Measurements from ENCODE around the gene BIN1. TPM values are rescaled to one million over a fixed set of nuclear protein-coding genes. Genes with fewer than 3 reads are reported as not detected.

Gene BIN1
- total RNA-seq, 4 donors from 2014 or later = 33.3 to 39.7 (median 38.4) TPM

DNA sequence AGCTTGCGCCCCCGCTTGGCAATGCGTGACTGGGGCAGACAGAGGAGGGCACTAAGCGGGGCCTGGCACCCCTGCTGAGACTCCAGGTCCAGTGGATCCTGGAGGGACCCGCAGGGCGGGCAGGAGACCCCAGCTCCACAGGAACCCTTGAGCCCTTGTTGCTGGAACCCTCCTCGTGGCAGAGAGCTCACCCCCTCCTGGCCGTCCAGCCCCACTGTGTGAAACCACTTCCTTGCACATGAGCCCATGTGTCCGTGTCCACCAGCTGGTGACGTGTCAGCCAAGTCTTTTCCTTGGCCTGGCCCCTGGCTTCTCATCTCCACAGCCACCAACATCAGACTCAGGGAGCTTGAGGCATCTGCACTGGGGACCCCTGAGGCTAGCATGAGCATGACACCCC, 38.0 kb downstream of the BIN1 start:
- no peak for DNase-seq
- no peak overlapping the region for H3K27ac ChIP-seq
- in situ Hi-C loops (cut with MboI; ENCODE audit: low pct_ligation_motif_present in 1 of 4, low pct_unique_long_range_greater_than_20kb in 1 of 4, low sequenced_read_pairs in 3 of 4) = no loop called here

DNA sequence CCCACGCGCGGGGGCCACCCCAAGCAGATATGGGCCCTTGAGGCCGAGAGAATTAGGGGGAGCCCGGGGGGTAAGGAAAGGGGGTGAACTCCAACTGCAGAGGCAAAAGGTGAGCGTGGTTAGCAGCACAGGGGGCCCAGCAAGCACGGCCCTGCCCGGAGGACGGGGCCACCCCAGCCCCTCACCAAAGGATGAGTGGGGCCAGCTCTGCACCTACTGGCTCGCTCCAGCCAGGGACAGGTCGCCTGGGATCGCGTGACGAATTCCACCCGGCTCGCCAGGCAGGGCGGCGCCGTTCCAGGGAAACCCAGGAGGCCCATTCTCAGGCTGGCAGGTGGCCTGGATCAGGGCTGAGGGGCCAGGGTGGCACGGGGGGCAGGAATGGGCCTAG, 38.6 kb downstream of the BIN1 start:
- Histone ChIP-seq H3K9me3 (no peaks in the 10 kb centered on the region), H3K27ac (no peak overlapping the region), H3K27me3 (no peaks in the 10 kb centered on the region), H3K4me3 (no peak overlapping the region), H3K36me3 (no peaks in the 10 kb centered on the region), H3K4me1 (peaks cover 6 to 30% (median 18%) of the 10 kb centered on the region in 4 donors)
- in situ Hi-C loops (cut with MboI; ENCODE audit: low pct_ligation_motif_present in 1 of 4, low pct_unique_long_range_greater_than_20kb in 1 of 4, low sequenced_read_pairs in 3 of 4) (no loop called here), intact Hi-C loops (cut with DNase I; ENCODE audit: low total_unique reads) (no loop called here)
- WGBS, 2 donors (ENCODE audit: low coverage in 1 of 2) = 87% methylated on average over 20 of the region's 20 CpGs; no CpG with 5 or more reads in 1 of the 2 donors
- DNase-seq = no peak
- TF ChIP-seq POLR2AphosphoS5 (IDR thresholded peaks at IDR 0.05) = no peak
- TF ChIP-seq POLR2A (IDR thresholded peaks at IDR 0.05) = no peak
- no peak for TF ChIP-seq CTCF (IDR thresholded peaks at IDR 0.05)
- TF ChIP-seq EP300 (IDR thresholded peaks at IDR 0.05; ENCODE audit: low read depth) = no peak

More for the DNA sequence above, 38.0 kb downstream of the BIN1 start:
- WGBS, 2 donors (ENCODE audit: low coverage in 1 of 2) = 87% methylated on average over 7 of the region's 10 CpGs; no CpG with 5 or more reads in 1 of the 2 donors
- TF ChIP-seq CTCF (IDR thresholded peaks at IDR 0.05) = no peak
- no peak for TF ChIP-seq POLR2A (IDR thresholded peaks at IDR 0.05)
- no peak for TF ChIP-seq EP300 (IDR thresholded peaks at IDR 0.05; ENCODE audit: low read depth)
- no peak for TF ChIP-seq POLR2AphosphoS5 (IDR thresholded peaks at IDR 0.05)
- H3K27me3 ChIP-seq = no peaks in the 10 kb centered on the region
- H3K36me3 ChIP-seq = no peaks in the 10 kb centered on the region
- intact Hi-C loops (cut with DNase I; ENCODE audit: low total_unique reads) = no loop called here
- H3K4me3 ChIP-seq = no peak overlapping the region
- H3K9me3 ChIP-seq = no peaks in the 10 kb centered on the region
- peaks cover 6 to 30% (median 18%) of the 10 kb centered on the region in 4 donors for H3K4me1 ChIP-seq

DNA sequence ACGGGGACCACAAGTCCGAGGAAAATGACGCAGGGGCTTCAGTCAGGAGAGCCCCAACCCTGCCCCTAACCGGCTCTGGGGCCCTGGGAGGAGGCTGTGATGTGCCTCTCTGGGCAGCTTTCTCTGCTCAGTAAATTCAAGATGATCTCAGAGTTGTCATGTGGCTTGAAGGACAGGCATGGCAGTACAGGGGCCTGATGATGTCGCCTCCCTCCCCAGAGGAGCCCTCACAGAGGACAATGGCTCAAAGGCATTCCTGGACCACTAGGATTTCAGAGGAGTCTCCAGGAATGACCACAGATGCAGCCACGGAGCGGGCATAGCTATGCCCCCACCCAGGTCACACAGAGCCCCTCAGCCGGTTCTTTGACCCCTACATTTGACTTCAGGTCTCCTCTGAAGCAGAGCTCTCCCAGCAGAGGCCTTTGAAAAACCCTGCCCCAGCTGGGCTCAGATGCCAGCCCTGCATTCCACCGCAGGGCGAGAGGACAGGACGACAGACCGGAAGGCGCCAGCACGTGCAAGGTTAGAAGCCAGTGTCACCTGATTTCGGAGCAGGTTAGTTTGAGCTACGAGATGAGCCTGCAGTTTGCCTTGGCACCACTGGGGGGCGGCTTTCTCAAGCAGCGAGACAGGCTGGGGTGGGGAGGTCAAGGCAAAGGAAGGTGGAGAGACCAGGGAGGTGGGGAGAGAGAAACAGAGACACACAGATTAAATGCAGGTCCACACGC, 39.2 kb downstream of the BIN1 start:
- H3K9me3 ChIP-seq = no peaks in the 10 kb centered on the region
- intact Hi-C loops (cut with DNase I; ENCODE audit: low total_unique reads) = no loop called here
- no peaks in the 10 kb centered on the region for H3K27me3 ChIP-seq
- peak; percentile 84 for DNase-seq
- H3K27ac ChIP-seq = peak overlapping the region; percentile 7 to 55 (median 40)
- TF ChIP-seq EP300 (IDR thresholded peaks at IDR 0.05; ENCODE audit: low read depth) (no peak), CTCF (IDR thresholded peaks at IDR 0.05) (peak; percentile 80 to 95 (median 82))
- no peak overlapping the region for H3K4me3 ChIP-seq
- 46% methylated on average over 19 of the region's 19 CpGs; no CpG with 5 or more reads in 1 of the 2 donors for WGBS, 2 donors (ENCODE audit: low coverage in 1 of 2)
- H3K4me1 ChIP-seq = peaks cover 6 to 30% (median 18%) of the 10 kb centered on the region in 4 donors
- no peaks in the 10 kb centered on the region for H3K36me3 ChIP-seq
- in situ Hi-C loops (cut with MboI; ENCODE audit: low pct_ligation_motif_present in 1 of 4, low pct_unique_long_range_greater_than_20kb in 1 of 4, low sequenced_read_pairs in 3 of 4) = no loop called here

- peak; percentile 51 for DNase-seq
- WGBS, 2 donors (ENCODE audit: low coverage in 1 of 2) = 75 to 76% methylated on average over 6 to 10 of the region's 10 CpGs
- H3K9me3 ChIP-seq = no peaks in the 10 kb centered on the region
- H3K36me3 ChIP-seq = no peaks in the 10 kb centered on the region
- H3K4me1 ChIP-seq = peaks cover 6 to 30% (median 18%) of the 10 kb centered on the region in 4 donors
- intact Hi-C loops (cut with DNase I; ENCODE audit: low total_unique reads) = no loop called here
- H3K27ac ChIP-seq = peak overlapping the region; percentile 45 to 55 (median 48)
- H3K4me3 ChIP-seq = no peak overlapping the region
- in situ Hi-C loops (cut with MboI; ENCODE audit: low pct_ligation_motif_present in 1 of 4, low pct_unique_long_range_greater_than_20kb in 1 of 4, low sequenced_read_pairs in 3 of 4) = no loop called here
- no peaks in the 10 kb centered on the region for H3K27me3 ChIP-seq
- TF ChIP-seq POLR2A (IDR thresholded peaks at IDR 0.05) (no peak), POLR2AphosphoS5 (IDR thresholded peaks at IDR 0.05) (no peak), CTCF (IDR thresholded peaks at IDR 0.05) (no peak), EP300 (IDR thresholded peaks at IDR 0.05; ENCODE audit: low read depth) (no peak)
These were observed 40.0 kb downstream of the BIN1 start for GRCh38 chr2:127066942-127067341.

Data from transverse colon (tissue), 4 donors.